Esophagus muscularis mucosa (tissue), 4 donors: ENCODE data around the gene C1QL4.

Experiments used
- EP300 ChIP-seq: sonication (generic); formaldehyde crosslinking; IDR thresholded peaks from one replicate; pipeline ENCODE4 v1.6.1; 2017; ENCODE audit warnings: antibody characterized with exemption
- POLR2A ChIP-seq: fragments of 450-650 bp; IDR thresholded peaks from one replicate; pipeline ENCODE4 v1.6.1; 2017; ENCODE audit warnings: antibody characterized with exemption, moderate library complexity, mild to moderate bottlenecking, low read depth
- POLR2AphosphoS5 ChIP-seq, 2 donors: sonication (generic); formaldehyde crosslinking; IDR thresholded peaks; one replicate each; pipeline ENCODE4 v1.6.1; 2017; ENCODE audit warnings: antibody characterized with exemption in 2 of 2
- TF ChIP-seq, protein P1 (sequence below), 3 experiments: fragments of 200-600 bp in 2 of 3; fragments of 450-650 bp in 1 of 3; sonication (generic) in 2 of 3; IDR thresholded peaks; one replicate each; pipeline ENCODE4 v1.5.1; 2017 to 2019; ENCODE audit warnings: antibody characterized with exemption in 3 of 3, mild to moderate bottlenecking in 2 of 3, moderate library complexity in 1 of 3

DNA sequence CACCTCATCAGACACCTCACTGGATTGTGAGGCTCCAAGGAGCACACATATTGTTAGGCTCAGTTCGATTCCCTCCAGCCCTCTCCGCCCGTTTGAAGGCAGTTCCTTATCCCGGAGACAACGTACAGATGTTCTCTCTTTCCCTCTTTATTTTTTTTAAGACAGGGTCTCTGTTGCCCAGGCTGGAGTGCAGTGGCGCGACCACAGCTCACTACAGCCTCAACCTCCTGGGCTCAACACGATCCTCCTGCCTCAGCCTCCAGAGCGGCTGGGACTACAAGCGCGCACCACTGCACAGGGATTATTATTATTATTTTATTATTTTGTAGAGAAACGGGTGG, 14.7 kb downstream of the C1QL4 start:
- TF ChIP-seq, protein P1, sequence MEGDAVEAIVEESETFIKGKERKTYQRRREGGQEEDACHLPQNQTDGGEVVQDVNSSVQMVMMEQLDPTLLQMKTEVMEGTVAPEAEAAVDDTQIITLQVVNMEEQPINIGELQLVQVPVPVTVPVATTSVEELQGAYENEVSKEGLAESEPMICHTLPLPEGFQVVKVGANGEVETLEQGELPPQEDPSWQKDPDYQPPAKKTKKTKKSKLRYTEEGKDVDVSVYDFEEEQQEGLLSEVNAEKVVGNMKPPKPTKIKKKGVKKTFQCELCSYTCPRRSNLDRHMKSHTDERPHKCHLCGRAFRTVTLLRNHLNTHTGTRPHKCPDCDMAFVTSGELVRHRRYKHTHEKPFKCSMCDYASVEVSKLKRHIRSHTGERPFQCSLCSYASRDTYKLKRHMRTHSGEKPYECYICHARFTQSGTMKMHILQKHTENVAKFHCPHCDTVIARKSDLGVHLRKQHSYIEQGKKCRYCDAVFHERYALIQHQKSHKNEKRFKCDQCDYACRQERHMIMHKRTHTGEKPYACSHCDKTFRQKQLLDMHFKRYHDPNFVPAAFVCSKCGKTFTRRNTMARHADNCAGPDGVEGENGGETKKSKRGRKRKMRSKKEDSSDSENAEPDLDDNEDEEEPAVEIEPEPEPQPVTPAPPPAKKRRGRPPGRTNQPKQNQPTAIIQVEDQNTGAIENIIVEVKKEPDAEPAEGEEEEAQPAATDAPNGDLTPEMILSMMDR (IDR thresholded peaks at IDR 0.05) = no peak
- no peak for TF ChIP-seq POLR2A
- TF ChIP-seq EP300 = no peak
- no peak for TF ChIP-seq POLR2AphosphoS5 (IDR thresholded peaks at IDR 0.05)
